Measurements from ENCODE around the gene TXNRD2.
"Not testable (repeated sequence)": the region's sequence is repeated elsewhere in the genome, so short reads cannot be mapped to it uniquely, and the experiment has no call there.

Gene TXNRD2

GRCh38 chr22:19955241-19956128, 13.9 kb upstream of the TXNRD2 start:
- no peak for DNase-seq (ENCODE audit: low read depth)
- no peaks in the 10 kb centered on the region for H3K9me3 ChIP-seq (ENCODE audit: control insufficient read depth, low read length)
- H3K9ac ChIP-seq (ENCODE audit: low read length): no peak overlapping the region
- no peak overlapping the region for H3K4me3 ChIP-seq (ENCODE audit: low read length)
- no peaks in the 10 kb centered on the region for H3K27me3 ChIP-seq (replicated peaks; ENCODE audit: control insufficient read depth, insufficient read depth, low read length)
- peaks cover 26% of the 10 kb centered on the region for H3K4me1 ChIP-seq (ENCODE audit: control insufficient read depth, insufficient read depth, low read length)
- peaks cover 6% of the 10 kb centered on the region for H3K36me3 ChIP-seq (ENCODE audit: control insufficient read depth, insufficient read depth, low read length, severe bottlenecking)

GRCh38 chr22:19951346-19951745, 9.7 kb upstream of the TXNRD2 start:
- Histone ChIP-seq H3K4me3 (ENCODE audit: low read length) (no peak overlapping the region), H3K4me1 (ENCODE audit: control insufficient read depth, insufficient read depth, low read length) (peaks cover 32% of the 10 kb centered on the region), H3K27me3 (replicated peaks; ENCODE audit: control insufficient read depth, insufficient read depth, low read length) (no peaks in the 10 kb centered on the region), H3K9me3 (ENCODE audit: control insufficient read depth, low read length) (no peaks in the 10 kb centered on the region), H3K36me3 (ENCODE audit: control insufficient read depth, insufficient read depth, low read length, severe bottlenecking) (peaks cover 6% of the 10 kb centered on the region), H3K9ac (ENCODE audit: low read length) (no peak overlapping the region)
- DNase-seq (ENCODE audit: low read depth): no peak

GRCh38 chr22:19948057-19948760, 6.6 kb upstream of the TXNRD2 start:
- Histone ChIP-seq H3K9ac (ENCODE audit: low read length) (peak overlapping the region; percentile 34), H3K9me3 (ENCODE audit: control insufficient read depth, low read length) (no peaks in the 10 kb centered on the region), H3K27me3 (replicated peaks; ENCODE audit: control insufficient read depth, insufficient read depth, low read length) (no peaks in the 10 kb centered on the region), H3K4me3 (ENCODE audit: low read length) (no peak overlapping the region), H3K36me3 (ENCODE audit: control insufficient read depth, insufficient read depth, low read length, severe bottlenecking) (peaks cover 6% of the 10 kb centered on the region), H3K4me1 (ENCODE audit: control insufficient read depth, insufficient read depth, low read length) (peaks cover 36% of the 10 kb centered on the region)
- DNase-seq (ENCODE audit: low read depth): no peak

- no peaks in the 10 kb centered on the region for H3K27me3 ChIP-seq (replicated peaks; ENCODE audit: control insufficient read depth, insufficient read depth, low read length)
- peak overlapping the region; percentile 99 for H3K9ac ChIP-seq (ENCODE audit: low read length)
- DNase-seq (ENCODE audit: low read depth): peak; percentile 94
- H3K9me3 ChIP-seq (ENCODE audit: control insufficient read depth, low read length): no peaks in the 10 kb centered on the region
- no peaks in the 10 kb centered on the region for H3K36me3 ChIP-seq (ENCODE audit: control insufficient read depth, insufficient read depth, low read length, severe bottlenecking)
- H3K4me3 ChIP-seq (ENCODE audit: low read length): peak overlapping the region; percentile 97
- H3K4me1 ChIP-seq (ENCODE audit: control insufficient read depth, insufficient read depth, low read length): peaks cover 40% of the 10 kb centered on the region
Measured at GRCh38 chr22:19943082-19944026, 1.7 kb upstream of the TXNRD2 start.

- no peaks in the 10 kb centered on the region for H3K9me3 ChIP-seq (ENCODE audit: control insufficient read depth, low read length)
- no peaks in the 10 kb centered on the region for H3K27me3 ChIP-seq (replicated peaks; ENCODE audit: control insufficient read depth, insufficient read depth, low read length)
- peak overlapping the region; percentile 97 for H3K4me3 ChIP-seq (ENCODE audit: low read length)
- peaks cover 34% of the 10 kb centered on the region for H3K4me1 ChIP-seq (ENCODE audit: control insufficient read depth, insufficient read depth, low read length)
- DNase-seq (ENCODE audit: low read depth): peak; percentile 83
- peak overlapping the region; percentile 99 for H3K9ac ChIP-seq (ENCODE audit: low read length)
- H3K36me3 ChIP-seq (ENCODE audit: control insufficient read depth, insufficient read depth, low read length, severe bottlenecking): no peaks in the 10 kb centered on the region
Measured at GRCh38 chr22:19942157-19943081, 801 bp upstream of the TXNRD2 start.

GRCh38 chr22:19940536-19941364, 868 bp downstream of the TXNRD2 start:
- no peaks in the 10 kb centered on the region for H3K9me3 ChIP-seq (ENCODE audit: control insufficient read depth, low read length)
- H3K27me3 ChIP-seq (replicated peaks; ENCODE audit: control insufficient read depth, insufficient read depth, low read length): no peaks in the 10 kb centered on the region
- no peak for DNase-seq (ENCODE audit: low read depth)
- H3K36me3 ChIP-seq (ENCODE audit: control insufficient read depth, insufficient read depth, low read length, severe bottlenecking): no peaks in the 10 kb centered on the region
- peak overlapping the region; percentile 99 for H3K9ac ChIP-seq (ENCODE audit: low read length)
- peaks cover 31% of the 10 kb centered on the region for H3K4me1 ChIP-seq (ENCODE audit: control insufficient read depth, insufficient read depth, low read length)
- H3K4me3 ChIP-seq (ENCODE audit: low read length): peak overlapping the region; percentile 97

GRCh38 chr22:19937616-19938473, 3.8 kb downstream of the TXNRD2 start:
- no peak for DNase-seq (ENCODE audit: low read depth)
- Histone ChIP-seq H3K9me3 (ENCODE audit: control insufficient read depth, low read length) (no peaks in the 10 kb centered on the region), H3K4me1 (ENCODE audit: control insufficient read depth, insufficient read depth, low read length) (peaks cover 18% of the 10 kb centered on the region), H3K4me3 (ENCODE audit: low read length) (no peak overlapping the region), H3K27me3 (replicated peaks; ENCODE audit: control insufficient read depth, insufficient read depth, low read length) (no peaks in the 10 kb centered on the region), H3K36me3 (ENCODE audit: control insufficient read depth, insufficient read depth, low read length, severe bottlenecking) (no peaks in the 10 kb centered on the region), H3K9ac (ENCODE audit: low read length) (no peak overlapping the region)

- H3K9me3 ChIP-seq (ENCODE audit: control insufficient read depth, low read length): no peaks in the 10 kb centered on the region
- H3K9ac ChIP-seq (ENCODE audit: low read length): no peak overlapping the region
- H3K4me1 ChIP-seq (ENCODE audit: control insufficient read depth, insufficient read depth, low read length): peaks cover 10% of the 10 kb centered on the region
- no peak for DNase-seq (ENCODE audit: low read depth)
- H3K27me3 ChIP-seq (replicated peaks; ENCODE audit: control insufficient read depth, insufficient read depth, low read length): no peaks in the 10 kb centered on the region
- no peaks in the 10 kb centered on the region for H3K36me3 ChIP-seq (ENCODE audit: control insufficient read depth, insufficient read depth, low read length, severe bottlenecking)
- H3K4me3 ChIP-seq (ENCODE audit: low read length): no peak overlapping the region
Measured at GRCh38 chr22:19936513-19936912, 5.1 kb downstream of the TXNRD2 start.

- H3K4me3 ChIP-seq (ENCODE audit: low read length); H3K9ac ChIP-seq (ENCODE audit: low read length); H3K9me3 ChIP-seq (ENCODE audit: control insufficient read depth, low read length); H3K36me3 ChIP-seq (ENCODE audit: control insufficient read depth, insufficient read depth, low read length, severe bottlenecking); H3K27me3 ChIP-seq (replicated peaks; ENCODE audit: control insufficient read depth, insufficient read depth, low read length); H3K4me1 ChIP-seq (ENCODE audit: control insufficient read depth, insufficient read depth, low read length); DNase-seq (ENCODE audit: low read depth): not testable (repeated sequence)
Measured at GRCh38 chr22:19935123-19935718, 6.4 kb downstream of the TXNRD2 start.

Measured in adipocyte (in vitro differentiated cells).